GM18868 (cell line): ENCODE measurements around the gene KSR2.
"Not testable (repeated sequence)": the region's sequence is repeated elsewhere in the genome, so short reads cannot be mapped to it uniquely, and the experiment has no call there.

Experiments used
- ATAC-seq: cut with Tn5 transposase; IDR thresholded peaks from one replicate; pipeline ENCODE4 v1.9.1; 2021; ENCODE audit warnings: mild to moderate bottlenecking, moderate library complexity; ENCODE audit not compliant: unreplicated experiment

The KSR2 gene

DNA sequence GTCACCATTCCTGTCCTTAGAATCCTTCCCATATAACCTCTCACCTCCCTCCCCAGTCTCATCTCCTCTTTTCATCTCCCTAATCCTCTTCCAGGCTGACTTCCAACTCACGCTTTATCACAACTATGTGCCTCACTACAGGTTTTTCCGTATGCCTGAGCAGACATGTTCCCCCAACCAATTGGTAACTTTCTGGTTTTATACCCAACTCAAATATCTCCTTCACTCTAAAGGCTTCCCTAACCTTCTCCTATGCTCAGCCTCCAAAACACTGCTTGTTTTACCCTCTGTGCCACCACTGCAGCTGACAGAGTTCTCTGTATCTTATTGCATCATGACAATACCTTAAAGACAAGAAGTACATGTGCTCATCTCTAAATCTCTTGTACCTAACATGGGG lies 139.7 kb downstream of the KSR2 start:
- ATAC-seq, result no peak

GRCh38 chr12:117827660-117828059 lies 141.1 kb downstream of the KSR2 start:
- no peak for ATAC-seq

DNA sequence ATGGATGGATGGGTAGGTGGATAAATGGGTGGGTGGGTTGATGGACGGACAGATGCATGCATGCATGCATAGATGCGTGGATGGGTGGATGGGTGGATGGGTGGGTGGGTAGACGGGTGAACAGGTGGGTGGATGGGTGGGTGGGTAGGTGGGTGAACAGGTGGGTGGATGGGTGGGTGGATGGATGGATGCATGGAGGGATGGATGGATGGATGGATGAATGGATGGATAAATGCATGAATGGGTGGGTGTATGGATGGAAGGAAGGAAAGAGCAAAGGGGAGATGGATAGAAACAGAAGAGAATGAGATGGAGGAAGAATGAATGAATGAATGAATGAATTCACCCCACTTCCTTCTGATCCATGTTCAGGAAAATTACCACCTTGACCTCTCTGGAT lies 143.0 kb downstream of the KSR2 start:
- no peak for ATAC-seq

DNA sequence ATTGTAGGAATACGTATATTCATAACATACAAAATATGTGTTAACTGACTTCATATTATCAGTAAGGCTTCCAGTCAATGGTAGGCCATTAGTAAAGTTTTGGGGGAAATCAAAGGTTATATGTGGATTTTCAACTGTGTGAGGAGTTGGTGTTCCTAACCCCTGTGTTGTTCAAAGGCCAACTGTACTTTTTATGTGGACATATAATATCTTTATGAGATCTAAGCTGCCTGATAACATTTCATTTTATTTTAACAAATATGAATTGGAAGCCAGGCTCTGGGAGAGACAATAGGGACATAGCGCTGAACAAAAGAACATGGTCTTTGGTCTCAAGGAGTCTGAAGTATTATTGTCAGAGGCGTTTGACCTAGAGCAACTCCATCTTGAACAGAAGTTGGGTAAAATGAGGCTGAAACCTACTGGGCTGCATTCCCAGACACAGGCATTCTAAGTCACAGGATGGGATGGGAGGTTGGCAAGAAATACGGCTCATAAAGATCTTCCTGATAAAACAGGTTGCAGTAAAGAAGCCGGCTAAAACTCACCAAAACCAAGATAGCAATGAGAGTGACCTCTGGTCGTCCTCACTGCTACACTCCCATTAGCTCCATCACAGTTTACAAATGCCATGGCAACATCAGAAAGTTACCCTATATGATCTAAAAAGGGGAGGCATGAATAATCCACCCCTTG lies 147.2 kb downstream of the KSR2 start:
- ATAC-seq, result no peak

DNA sequence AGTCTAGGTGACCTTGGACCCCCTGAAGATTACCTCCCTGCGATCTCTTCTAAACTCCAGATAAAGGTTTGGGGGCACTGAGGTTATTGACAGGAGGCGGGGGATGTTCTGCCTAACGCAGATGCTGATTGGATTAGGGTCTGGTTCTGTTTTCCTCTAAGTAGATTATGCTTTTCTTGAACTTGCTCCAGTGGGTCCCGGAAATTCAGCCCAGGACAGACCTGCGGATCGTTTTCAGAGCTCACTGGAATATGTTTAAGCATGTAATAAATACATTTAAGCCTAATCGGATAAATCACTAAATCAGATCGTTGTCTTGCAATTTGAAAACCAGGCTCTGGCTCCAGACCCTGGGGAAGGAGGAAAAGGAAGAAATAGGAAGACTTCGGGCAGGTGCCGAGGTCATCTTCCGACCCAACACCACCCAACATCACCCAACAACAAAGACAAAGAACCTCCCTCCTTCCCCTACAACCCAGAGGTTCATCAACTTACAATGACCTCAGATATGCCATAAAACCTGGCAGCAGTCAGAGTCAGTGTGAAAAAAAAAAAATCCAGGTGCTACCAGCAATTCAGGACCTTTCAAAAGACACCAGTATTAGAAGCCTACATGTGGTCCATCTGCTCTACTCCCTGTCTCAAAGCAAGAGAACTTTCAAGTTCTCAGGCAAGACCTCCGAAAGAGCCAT lies 148.4 kb downstream of the KSR2 start:
- no peak for ATAC-seq

DNA sequence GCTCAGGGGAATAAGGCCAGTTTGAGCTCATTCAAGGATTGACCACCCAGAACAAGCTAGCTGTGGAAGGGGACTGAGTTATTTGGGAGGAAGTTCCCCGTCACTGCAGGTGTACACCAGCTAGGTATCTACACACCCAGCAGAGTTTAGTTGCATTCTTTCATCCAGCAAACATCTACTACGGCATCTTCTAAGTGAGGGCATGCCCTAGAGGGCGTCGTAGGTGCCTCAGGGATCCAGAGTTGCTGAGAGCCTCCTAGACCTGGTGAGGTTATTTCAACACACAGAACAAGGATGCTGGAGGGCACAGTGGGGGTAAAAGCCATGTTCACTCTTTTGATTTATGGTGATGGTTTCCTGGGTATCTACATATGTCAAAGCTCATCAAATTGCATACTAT lies 149.6 kb downstream of the KSR2 start:
- no peak for ATAC-seq

DNA sequence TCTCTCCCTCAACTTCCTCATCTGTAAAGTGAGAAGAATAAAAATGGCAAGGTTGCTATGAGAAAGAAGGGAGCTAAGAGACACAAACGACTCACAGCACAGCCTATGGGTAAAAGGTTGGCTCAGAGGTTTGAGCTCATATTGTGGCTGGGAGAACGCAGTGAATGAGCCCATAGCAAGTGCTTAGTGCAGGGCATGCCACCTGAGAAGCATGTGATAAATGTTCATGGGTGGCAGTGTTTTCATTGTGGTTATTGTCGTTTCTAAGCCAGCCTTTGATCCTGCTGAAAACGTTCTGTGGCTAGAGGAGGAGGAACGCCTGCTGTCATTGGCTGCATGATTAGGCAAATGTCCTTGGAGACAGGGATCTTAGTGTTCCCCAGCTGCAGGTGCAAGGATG lies 150.4 kb downstream of the KSR2 start:
- ATAC-seq, result no peak

DNA sequence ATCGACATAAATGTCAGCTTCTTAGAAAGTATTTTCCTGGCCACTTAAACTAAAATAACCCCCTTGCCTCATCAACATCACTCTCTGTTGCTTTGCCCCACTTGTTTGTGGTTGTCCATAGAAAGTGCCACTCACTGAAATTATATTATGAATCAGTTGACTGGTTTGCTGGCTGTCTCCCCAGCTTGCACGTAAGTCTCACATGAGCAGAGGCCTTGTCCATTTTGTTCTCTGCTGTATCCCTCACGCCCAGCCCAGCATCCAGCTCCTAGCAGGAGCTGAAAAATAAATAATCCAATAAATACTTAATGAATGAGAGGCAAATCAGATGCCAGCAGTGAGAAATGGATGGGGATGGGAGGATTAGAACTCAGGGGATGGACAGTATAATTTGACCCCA lies 159.3 kb downstream of the KSR2 start:
- no peak for ATAC-seq

DNA sequence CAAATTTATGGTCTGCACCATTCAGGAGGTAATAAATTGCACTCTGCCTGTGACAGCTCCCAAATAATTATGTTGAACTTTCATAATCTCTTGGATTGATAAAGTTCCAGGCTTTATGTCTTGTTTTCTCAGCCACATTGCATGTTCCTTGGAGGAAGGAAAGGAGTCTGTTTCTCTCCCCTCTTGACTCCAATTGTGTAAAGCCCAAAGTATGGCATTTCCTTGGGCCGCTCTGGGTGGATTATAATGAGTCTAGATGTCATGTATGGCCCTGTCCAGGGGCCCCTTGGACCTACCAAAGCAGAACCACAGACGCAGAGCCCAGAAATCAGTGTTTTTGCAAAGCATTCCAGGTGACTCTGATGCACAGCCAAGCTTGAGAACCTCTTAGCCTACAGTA lies 160.8 kb downstream of the KSR2 start:
- ATAC-seq, result no peak

DNA sequence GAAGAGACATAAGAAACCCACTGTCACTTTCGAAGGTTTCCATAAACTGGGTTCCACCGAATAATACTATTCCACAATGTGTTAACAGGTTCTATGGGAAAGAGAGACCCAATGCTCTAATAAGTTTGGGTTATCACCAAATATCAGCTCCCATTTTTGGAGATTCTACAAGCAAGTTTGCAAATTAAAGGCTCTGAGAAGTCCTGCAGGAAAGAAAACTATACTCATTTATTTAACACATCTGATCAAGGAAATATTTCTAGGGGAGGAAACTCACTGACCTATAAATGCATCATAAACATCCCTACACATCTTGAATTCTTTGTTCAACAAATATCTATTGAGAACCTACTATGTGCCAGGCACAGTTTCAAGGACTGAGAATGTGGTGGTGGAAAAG lies 161.4 kb downstream of the KSR2 start:
- ATAC-seq, result no peak

- no peak for ATAC-seq
Measured at GRCh38 chr12:117805865-117806264, 162.9 kb downstream of the KSR2 start.

DNA sequence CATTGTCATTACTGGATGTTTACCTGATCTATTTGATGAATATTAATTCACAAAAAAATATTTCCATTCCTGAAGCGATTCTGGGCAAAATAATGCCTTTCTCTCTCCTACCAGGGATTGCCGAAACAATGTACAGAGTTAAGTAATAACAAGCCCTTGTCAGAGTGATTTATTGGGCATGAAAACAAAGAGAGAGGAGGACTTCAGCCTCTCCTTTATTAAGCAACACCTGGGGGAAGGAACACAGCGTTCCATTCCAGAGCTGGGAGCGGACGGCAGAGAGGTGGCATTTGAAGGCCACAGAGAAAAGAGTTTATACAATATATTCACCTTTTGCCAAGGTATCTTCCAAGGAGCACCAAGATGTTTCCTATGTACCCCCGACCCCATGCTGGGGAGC lies 165.8 kb downstream of the KSR2 start:
- no peak for ATAC-seq

DNA sequence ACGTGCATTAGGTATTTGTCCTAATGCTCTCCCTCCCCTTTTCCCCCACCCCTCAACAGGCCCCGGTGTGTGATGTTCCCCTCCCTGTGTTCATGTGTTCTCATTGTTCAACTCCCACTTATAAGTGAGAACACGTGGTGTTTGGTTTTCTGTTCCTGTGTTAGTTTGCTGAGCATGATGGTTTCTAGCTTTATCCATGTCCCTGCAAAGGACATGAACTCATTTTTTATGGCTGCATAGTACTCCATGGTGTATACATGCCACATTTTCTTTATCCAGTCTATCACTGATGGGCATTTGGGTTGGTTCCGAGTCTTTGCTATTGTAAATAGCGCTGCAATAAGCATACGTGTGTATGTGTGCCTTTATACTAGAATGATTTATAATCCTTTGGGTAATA lies 168.1 kb downstream of the KSR2 start:
- ATAC-seq, result not testable (repeated sequence)

GRCh38 chr12:117797202-117797601 lies 171.6 kb downstream of the KSR2 start:
- ATAC-seq, result no peak

- ATAC-seq, result no peak
Measured at GRCh38 chr12:117792877-117793424, 175.8 kb downstream of the KSR2 start.

GRCh38 chr12:117792471-117792870 lies 176.3 kb downstream of the KSR2 start:
- ATAC-seq, result no peak

GRCh38 chr12:117790948-117791347 lies 177.8 kb downstream of the KSR2 start:
- ATAC-seq, result no peak

DNA sequence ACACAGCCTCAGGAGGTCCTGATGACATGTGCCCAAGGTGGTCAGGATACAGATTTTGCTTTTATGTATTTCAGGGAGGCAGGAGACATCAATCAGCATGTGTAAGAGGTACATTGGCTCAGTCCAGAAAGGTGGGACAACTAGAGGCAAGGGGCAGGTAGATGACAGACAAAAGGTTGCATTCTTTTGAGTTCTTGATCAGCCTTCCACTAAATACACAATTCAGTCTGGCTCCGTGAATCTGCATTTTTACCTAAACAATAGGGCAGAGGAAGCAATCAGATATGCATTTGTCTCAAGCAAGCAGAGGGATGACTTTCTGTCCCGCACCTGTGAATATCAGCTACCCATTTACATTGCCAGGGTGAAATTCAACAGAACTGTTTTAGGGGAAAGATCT lies 178.6 kb downstream of the KSR2 start:
- ATAC-seq, result no peak

DNA sequence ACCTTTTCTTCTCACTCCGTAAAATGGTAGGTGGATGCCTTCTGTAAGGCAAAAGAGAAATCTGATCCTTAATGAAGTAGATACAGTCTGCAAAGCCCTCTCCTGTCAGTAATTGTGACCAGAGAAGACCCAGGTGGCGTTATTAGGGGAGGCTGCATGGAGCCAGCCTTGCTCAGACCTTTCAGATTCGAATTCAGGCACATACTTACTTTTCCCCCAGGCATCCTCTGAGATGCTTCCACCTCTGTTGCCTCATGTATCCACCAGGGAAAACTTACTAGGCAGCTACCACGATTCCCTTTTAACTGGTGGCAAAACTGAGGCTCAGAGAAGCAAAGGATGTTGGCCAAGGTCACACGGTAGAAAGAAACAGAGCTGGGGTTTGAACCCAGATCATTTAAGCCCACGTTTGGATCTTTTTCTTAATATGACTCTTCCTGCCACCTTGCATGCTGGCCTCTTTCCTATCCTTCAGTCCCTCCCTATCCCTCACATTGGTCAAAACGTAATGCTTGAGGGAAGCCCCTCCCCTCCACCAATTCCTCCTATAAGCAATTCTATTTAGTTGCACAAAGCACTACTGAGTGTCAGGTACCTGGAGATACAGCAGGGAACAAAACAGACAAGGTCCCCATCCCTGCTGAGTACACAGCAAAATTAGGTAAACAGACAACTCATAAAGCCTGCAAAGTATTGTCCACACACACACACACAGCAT lies 179.4 kb downstream of the KSR2 start:
- ATAC-seq, result no peak

GRCh38 chr12:117778656-117779055 lies 190.1 kb downstream of the KSR2 start:
- ATAC-seq, result no peak

DNA sequence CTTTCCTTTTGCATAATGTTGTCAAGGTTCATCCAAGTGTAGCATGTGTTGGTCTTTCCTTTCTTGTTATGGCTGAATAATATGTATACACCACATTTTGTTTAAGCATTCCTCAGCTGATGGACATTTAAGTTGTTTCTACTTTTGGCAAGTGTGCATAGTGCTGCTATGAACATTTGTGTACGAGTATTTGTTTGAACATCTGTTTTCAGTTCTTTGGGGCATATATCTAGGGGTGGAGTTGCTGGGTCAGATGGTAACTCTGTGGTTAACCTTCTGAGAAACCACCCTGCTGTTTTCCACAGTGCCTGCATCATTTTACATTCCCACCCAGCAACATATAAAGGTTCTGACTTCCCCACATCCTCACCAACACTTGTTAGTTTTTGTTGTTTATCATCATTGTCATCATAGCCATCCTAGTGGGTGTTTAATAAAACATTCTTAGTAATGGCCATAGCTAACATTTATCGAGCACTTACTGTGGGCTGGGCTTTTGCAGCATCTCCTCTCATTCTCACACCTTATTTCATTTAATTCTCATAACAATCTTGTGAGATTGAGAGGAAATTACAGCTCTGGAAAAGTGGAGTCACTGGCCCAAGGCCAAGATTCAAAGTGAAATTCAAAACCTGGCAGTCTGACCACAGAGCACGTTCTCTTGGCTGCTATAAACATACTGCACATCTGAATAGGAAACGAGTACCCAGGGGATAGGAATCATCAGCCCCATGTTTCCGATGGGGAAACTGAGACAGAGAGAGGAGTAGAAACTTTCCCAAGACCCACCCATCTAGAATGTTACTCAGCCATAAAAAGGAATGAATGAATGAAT lies 193.6 kb downstream of the KSR2 start:
- ATAC-seq, result no peak
